ENCODE results near the gene GNB1L.

The GNB1L gene

DNA sequence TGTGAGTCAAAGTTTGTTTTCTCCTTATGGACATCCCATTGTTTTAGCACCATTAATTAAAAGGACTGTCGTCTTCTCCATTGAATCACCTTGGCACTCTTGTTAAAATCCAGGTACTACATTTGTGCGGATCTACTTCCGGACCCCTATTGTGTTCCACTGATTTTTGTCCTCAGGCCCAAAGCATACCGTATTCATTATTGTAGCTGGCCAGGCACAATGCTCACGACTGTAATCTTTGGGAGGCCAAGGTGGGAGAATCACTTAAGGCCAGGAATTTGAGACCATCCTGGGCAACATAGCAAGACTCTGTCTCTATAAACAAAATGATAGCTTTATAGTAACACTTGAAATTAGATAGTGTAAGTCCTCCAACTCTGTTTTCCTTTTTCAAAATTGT is 8.9 kb upstream of the GNB1L start:
- no peak for DNase-seq (ENCODE audit: low read depth, low spot score)

GRCh38 chr22:19862619-19863246 is 8.1 kb upstream of the GNB1L start:
- no peak for DNase-seq (ENCODE audit: low read depth, low spot score)

DNA sequence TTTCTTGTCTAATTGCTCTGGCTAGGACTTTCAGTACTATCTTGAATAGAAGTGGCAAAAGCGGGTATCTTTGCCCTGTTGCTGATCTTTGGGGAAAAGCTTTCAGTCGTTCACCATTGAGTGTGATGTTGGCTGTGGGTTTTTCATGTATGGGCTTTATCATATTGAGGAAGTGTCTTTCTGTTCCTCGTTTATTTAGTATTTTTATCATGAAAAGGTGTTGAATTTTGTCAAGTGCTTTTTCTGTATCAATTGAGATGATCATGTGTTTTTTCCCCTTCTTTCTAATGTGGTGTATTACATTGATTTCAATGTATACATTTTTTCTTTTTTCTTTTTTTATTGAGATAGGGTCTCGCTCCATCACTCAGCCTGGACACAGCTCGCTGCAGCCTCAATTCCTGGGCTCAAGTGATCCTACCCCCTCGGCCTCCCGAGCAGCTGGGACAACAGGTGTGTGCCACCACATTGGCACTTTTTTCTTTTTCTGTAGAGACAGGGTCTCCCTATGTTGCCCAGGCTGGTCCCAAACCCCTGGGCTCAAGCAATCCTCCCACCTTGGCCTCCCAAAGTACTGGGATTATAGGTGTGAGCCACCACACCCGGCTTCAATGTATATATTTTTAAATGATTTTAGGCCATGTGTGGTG is 5.3 kb upstream of the GNB1L start:
- DNase-seq (ENCODE audit: low read depth, low spot score), result no peak

DNA sequence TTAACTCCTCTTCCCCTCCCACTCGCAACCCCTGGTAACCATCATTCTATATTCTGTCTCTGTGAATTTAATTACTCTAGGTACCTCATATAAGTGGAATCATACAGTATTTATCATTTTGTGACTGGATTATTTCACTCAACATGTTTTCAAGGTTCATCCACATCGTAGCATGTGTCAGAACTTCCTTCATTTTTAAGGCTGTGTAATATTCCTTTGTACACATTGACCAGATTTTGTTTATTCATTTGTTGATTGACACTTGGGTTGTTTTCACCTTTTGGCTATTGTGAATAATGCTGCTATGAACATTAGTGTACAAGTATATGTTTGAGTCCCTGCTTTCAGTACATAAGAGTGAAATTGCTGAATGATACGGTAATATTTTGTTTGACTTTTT is 2.7 kb upstream of the GNB1L start:
- no peak for DNase-seq (ENCODE audit: low read depth, low spot score)

DNA sequence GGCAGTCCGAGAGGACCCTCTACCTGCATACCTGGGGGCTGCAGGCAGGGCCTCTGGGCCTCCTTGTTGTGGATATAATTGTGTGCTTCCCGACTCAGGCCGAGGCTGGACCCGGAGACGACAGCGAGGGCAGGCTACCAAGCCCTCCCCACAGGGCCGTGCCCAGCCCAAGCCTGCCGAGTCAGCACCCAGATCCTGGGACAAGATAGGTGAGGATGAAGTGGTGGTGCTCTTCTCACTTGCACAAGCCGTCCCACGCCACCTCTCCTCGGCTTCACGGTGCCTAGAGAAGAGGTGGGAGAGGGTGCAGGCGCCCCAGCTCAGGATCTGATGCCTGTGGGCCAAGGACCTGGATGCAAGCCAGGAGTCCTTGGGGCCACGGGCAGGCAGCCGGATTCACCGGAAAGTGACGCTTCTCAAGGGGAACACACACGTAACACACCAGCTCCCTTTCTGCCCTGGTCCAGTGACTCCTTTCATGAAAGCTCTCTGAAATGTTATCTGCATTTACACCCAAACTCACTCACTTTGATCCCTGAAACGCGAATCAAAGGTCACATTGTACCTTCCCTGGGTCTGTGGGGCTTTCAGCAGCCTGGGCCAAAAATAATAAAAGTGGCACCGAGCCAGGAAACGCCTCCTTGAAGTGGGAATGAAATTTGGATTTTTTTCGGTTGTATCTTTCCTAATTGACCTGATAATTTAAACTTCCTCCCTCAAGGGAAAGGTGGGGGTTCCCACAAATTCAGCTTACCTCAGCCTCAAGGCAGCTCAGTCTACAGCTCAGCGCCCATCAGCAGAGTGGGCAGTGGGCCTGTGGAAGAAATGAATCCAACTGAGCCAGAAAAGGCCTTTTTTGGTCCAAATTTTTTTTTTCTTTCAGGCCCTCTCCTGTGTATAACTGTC is 1.1 kb upstream of the GNB1L start:
- DNase-seq (ENCODE audit: low read depth, low spot score), result no peak

- DNase-seq (ENCODE audit: low read depth, low spot score), result no peak
Observed at GRCh38 chr22:19853879-19854777, 546 bp downstream of the GNB1L start.

DNA sequence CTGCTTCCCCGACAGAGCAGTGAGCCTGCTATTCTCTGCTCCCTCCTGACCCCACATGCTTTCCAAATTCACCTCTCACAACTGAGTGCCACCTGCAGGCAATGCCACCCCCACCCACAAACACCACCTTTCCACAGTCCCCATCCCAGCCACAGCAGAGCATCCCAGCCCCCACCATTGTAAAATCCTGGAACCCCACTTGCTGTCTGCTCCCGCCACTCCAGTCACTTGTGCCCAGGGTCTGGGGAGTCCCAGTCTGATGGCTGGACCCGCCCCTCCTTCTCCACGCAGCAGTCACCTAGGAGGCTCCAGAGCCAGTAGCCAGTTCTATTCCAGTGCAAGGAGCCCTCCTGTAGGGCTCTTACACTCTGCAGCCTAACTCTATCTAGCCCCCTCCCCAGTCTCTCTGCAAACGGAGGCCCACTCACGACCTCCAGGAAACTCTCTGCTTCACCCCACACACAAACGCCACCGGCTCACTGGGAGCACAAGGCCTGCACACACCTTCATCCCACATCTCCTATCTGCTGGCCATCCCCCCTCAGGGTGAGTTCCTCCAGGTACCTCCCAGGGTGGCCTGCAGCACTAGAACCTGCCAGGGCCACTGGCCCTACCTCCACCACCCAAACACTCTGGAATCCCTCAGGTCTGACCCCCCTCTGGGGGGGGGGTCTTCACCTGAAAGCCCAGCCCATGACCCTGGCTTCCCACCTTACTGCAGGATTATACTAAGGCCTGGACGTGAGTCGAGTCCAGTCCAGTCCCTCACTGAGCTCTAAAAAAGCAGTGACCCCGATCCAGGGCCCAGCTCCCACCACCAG is 1.4 kb downstream of the GNB1L start:
- no peak for DNase-seq (ENCODE audit: low read depth, low spot score)

GRCh38 chr22:19852177-19852781 is 2.4 kb downstream of the GNB1L start:
- DNase-seq (ENCODE audit: low read depth, low spot score), result no peak

DNA sequence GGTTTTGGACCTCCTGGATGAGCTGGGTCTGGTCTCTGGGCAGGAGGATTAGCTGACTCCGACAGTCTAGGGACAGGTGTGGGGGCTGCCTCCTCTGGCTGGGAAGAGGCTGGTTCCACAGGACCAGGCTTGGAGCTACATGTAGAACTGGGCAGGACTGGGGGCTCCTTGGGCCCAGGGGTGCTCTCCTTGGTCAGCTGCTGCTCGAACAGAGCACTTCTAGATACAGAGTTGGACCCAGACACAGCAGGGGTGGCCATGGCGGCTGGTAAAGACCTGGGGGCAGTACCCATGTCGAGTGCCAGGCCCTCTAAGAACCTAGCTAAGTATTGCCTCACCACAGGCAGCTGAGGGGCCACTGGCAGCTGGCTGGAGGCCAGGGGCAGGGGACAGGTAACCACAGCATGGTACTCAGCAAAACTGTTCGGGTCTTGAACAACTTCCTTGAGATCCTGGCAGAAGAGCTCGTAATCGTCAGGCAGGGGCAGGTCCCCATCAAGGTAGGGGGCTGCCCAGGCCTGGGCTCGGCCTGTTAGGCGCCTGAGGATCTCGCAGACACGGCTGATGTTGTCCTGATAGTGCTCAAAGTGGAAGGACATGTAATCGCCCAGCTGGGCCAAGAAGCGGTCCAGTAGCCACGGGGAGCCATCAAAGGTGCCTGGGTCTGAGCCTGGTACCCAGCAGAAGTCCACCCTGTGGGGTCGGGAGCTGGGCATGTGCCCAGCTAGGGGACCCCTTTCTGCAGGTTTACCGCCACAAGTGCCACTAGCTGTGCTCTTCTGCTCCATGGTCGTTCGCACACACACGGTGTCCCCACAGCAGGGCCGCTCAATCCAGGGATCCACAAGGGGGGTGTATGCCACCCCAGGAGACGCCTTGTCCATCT is 3.1 kb downstream of the GNB1L start:
- DNase-seq (ENCODE audit: low read depth, low spot score), result no peak

GRCh38 chr22:19850763-19851109 is 3.9 kb downstream of the GNB1L start:
- DNase-seq (ENCODE audit: low read depth, low spot score), result no peak

DNA sequence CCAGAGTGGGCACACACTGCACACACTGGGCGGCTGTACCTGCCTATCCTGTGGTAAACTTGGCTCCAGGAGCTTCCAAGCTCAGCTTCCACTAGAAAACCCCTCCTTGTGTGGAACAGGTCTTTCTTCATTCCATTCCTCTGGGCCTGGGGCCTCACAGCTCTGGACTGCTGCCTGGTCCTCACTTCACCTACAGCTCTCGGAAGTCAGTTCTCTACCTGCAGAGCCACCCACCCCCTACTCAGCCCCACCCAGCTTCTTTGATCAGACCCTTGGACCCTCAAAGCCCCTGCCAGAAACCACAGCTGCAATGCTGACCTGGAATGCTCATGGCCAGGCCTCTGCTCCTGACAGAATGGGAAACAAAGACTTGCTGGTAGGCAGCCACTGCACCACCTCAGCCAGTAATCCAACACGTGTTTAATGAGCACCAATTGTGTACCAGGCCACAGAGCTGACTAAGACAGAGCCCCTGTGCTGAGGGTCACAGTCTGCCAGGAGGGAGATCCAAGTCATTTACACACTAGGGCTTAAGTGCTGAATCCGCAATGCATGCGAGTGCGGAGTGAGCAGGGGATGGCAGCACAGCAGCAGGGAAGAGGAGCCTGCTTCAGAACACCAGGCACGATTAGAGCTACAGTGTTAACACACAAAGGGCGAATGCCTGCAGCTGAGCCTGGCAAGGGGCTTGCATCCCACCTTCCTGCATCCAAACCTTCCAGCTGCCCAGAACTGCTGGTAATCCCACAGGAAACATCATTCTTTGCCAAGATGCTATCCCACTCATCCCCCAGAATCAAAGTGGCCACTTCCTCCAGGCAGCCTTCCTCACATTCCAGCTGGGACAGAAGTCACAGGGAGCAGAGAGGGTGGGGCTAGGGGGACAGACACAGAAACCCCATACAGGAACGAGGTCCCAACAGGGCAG is 4.6 kb downstream of the GNB1L start:
- no peak for DNase-seq (ENCODE audit: low read depth, low spot score)

DNA sequence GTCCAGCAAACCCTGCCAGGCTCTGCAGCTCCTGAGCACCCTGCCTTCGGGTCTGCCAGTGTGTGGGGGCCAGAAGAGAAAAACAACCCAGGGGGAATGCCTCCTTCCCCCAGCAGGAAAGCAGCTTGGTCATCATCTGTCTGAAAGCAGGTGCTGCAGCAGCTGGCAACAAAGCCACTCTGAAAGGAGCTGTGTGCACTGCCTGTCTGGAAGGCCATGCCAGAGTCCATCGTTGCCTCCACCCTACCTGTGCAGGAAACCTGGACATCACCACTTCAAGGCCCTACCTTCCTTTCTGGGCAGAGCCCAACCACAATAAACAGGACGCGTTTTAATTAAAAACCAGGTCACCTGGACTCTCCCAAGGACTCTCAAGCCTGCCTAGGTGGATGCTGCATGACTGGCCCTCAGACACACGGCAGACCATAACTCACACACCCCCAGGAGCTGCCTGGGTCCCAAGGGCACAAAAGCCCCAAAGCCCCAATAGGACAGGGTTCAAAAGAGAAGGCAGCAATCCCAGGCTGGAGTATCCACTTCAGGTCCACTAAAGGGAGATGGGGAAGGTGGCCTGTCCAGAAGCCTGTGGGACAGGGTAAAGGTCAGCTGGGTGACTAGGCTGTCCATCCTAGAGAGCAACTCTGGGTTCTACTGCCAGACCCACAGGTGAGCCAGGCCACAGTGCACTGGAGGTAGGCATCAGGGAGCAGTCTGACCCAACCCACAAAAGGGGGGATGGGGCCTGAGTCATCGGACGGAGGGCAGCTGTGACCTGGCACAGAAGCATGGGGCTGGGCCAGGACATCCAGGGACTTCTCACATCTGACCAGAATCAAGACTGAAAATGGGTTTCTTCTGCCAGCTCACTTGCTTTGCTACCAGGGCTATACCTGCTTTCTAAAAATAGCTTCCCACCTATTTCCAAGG is 6.1 kb downstream of the GNB1L start:
- DNase-seq (ENCODE audit: low read depth, low spot score), result no peak

- no peak for DNase-seq (ENCODE audit: low read depth, low spot score)
Observed at GRCh38 chr22:19847345-19847632, 7.4 kb downstream of the GNB1L start.

GRCh38 chr22:19846620-19847344 is 7.9 kb downstream of the GNB1L start:
- no peak for DNase-seq (ENCODE audit: low read depth, low spot score)

GRCh38 chr22:19845054-19845722 is 9.5 kb downstream of the GNB1L start:
- DNase-seq (ENCODE audit: low read depth, low spot score), result no peak

DNA sequence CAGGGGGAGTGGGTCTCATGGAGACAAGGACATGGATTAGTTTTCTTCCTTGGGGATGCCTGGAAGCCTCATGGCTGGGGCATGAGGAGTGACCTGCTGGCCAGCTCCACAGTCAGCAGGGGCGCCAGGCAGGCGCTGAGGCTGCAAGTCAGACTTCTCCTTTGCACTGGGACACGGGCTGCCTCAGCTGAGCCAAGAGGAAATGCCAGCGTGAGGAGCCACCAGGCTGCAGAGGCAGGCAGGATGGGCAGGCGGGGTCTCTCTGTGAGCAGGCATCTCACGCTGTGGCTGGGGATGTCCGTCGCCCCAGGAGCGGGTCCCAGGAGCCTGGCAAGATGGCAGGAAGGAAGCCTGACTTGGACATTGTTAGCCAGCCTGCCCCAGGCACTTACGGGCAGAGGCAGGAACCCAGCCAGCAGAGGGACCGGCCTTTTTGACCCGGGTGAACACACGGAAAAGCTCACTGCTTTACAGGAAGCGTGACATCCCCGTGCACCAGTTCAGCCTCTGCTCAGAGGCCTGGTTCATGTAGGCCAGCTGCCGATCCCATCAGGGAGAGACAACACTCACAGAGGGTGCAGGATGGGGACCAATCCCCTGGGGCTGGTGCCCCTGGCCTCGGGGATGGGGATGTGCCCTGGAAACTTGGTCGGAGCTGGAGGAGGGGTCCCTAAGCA is 10.2 kb downstream of the GNB1L start:
- DNase-seq (ENCODE audit: low read depth, low spot score), result no peak
